GM10847 (cell line): ENCODE data around the gene RIBC2.

ENCODE experiments used
- POLR2A ChIP-seq: IDR thresholded peaks from 2 replicates; pipeline ENCODE4 v1.6.1; 2011; ENCODE audit not compliant: insufficient read length; ENCODE audit errors: extremely low read depth

RIBC2 gene

GRCh38 chr22:45477366-45478107 lies 64.0 kb downstream of the RIBC2 start:
- no peak for TF ChIP-seq POLR2A

DNA sequence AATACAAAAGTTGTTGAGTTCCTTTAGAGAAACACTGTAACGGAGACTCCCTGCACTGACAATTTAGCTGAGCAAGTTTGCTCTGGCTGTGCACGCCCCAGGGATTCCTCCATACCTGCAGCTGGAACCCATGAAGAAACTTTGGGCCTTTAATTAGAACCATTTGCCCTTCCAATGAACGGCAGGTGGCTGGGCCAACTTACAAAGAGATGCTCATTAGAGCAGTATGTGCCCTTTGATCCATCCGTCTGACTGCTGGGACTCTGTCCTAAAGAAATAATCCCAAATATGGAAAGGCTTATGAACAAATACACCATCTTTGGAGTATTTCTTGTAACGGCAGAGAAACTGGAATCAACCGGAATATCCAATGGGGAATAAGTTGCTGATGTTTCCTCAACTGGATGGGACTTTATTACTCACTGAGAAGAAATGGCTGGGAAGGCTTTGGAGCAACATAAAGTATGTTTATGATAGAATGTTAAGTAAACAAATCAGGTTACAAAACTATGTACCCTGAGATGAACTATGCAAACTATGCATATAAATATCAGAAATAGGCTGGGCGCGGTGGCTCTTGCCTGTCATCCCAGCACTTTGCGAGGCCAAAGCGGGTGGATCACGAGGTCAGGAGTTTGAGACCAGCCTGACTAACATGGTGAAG lies 64.7 kb downstream of the RIBC2 start:
- TF ChIP-seq POLR2A: no peak

DNA sequence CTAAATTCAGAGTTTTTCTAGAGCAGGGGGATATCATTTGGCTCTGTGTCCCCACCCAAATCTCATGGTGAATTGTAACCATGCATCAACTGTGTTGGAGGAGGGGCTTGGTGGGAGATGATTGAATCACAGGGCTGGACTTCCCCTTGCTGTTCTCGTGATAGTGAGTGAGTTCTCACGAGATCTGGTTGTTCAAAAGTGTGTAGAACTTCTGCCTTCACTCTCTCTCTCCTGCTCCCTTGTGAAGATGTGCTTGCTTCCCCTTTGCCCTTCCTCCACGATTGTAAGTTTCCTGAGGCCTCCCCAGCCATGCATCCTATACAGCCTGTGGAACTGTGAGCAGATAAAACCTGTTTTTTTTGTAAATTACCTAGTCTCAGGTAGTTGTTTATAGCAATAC lies 67.2 kb downstream of the RIBC2 start:
- TF ChIP-seq POLR2A: no peak

DNA sequence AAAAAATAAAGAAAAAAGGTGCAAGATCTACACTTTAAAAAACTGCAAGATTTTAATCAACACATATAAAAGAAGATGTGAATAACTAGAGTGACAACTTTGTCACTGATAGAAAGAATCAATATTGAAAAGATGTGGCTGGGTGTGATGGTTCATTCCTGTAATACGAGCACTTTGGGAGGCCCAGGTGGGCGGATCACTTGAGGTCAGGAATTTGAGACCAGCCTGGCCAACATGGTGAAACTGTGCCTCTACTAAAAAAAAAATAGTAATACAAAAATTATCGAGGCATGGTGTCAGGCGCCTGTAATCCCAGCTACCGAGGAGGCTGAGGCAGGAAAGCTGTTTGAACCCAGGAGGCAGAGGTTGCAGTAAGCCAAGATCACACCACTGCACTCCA lies 68.2 kb downstream of the RIBC2 start:
- TF ChIP-seq POLR2A: no peak
